GM12878 (cell line): Measurements from ENCODE around the gene CARD16. TPM values are rescaled to one million over a fixed set of nuclear protein-coding genes. Genes with fewer than 3 reads are reported as not detected.
A peak's percentile ranks its signal among the peaks of the same experiment; 100 is the strongest.
"Not testable (repeated sequence)": the region's sequence is repeated elsewhere in the genome, so short reads cannot be mapped to it uniquely, and the experiment has no call there.

Experiments used
- ATAC-seq: fragments of 200-7000 bp; cut with Tn5 transposase; 3 replicates; pipeline ENCODE4 v1.9.1; 2020; ENCODE audit warnings: mild to moderate bottlenecking, moderate library complexity
- BruUV-seq: library from RNA; stranded (reverse); fragments of 400-500 nt; replicated peaks from 2 replicates; lab custom pipeline; 2021; lab: Mats Ljungman, UMichigan
- CTCF ChIA-PET: fragments of 300-600 bp; sonication (Branson Sonifier 250); formaldehyde crosslinking; extraction: SDS; loops from one replicate; lab custom pipeline; 2021; ENCODE audit warnings: inconsistent platforms; lab: Yijun Ruan, JAX
- POLR2A ChIA-PET: fragments of 350-600 bp; formaldehyde crosslinking; extraction: SDS; loops from one replicate; lab custom pipeline; 2021; ENCODE audit warnings: inconsistent platforms; lab: Charles Lee
- RAD21 ChIA-PET: fragments of 300-600 bp; sonication (Branson Sonifier 250); formaldehyde crosslinking; loops from one replicate; lab custom pipeline; 2023; ENCODE audit warnings: antibody characterized with exemption; ENCODE audit not compliant: unreplicated experiment; lab: Charles Lee
- SMC1A ChIA-PET: fragments of 300-600 bp; sonication (Branson Sonifier 250); formaldehyde crosslinking; loops from one replicate; lab custom pipeline; 2023; ENCODE audit not compliant: unreplicated experiment, uncharacterized antibody; lab: Charles Lee
- DNase-seq: peaks from one replicate; pipeline ENCODE4 v3.0.0-alpha.2; 2011; ENCODE audit warnings: low read depth, low spot score
- FAIRE-seq: peaks from 3 replicates; lab custom pipeline; 2011; peaks lifted over from hg19 to GRCh38; lab: Jason Lieb, UNC
- H2AFZ ChIP-seq: 2 replicates; pipeline ENCODE4 v1.6.0; 2011; ENCODE audit warnings: low read depth, low read length, control low read depth; ENCODE audit not compliant: control insufficient read depth
- H3K27ac ChIP-seq: 2 replicates; pipeline ENCODE4 v1.5.1; 2011; ENCODE audit warnings: control low read depth; ENCODE audit not compliant: control insufficient read depth, insufficient read depth
- H3K27me3 ChIP-seq, 2 experiments: replicated peaks in 1 of 2; 2 replicates each; pipeline versions ENCODE4 v1.6.0 to v1.6.1; 2011; ENCODE audit warnings: low read length in 1 of 2; ENCODE audit not compliant: control insufficient read depth in 2 of 2, insufficient read depth in 2 of 2
- H3K36me3 ChIP-seq, 2 experiments: 2 replicates each; pipeline ENCODE4 v1.5.1; 2011; ENCODE audit warnings: low read length in 1 of 2; ENCODE audit not compliant: control insufficient read depth in 2 of 2, insufficient read depth in 2 of 2
- H3K4me1 ChIP-seq: 2 replicates; pipeline ENCODE4 v1.6.1; 2011; ENCODE audit warnings: mild to moderate bottlenecking, low read length, moderate library complexity, mixed read lengths; ENCODE audit not compliant: control insufficient read depth, insufficient read depth
- H3K4me2 ChIP-seq: 2 replicates; pipeline ENCODE4 v1.6.0; 2011; ENCODE audit warnings: control low read depth; ENCODE audit not compliant: control insufficient read depth, insufficient read depth
- H3K4me3 ChIP-seq: fragments of 200-600 bp; sonication (generic); 2 replicates; pipeline ENCODE4 v1.5.1; 2016
- H3K79me2 ChIP-seq: 2 replicates; pipeline ENCODE4 v1.6.0; 2011; ENCODE audit warnings: low read length; ENCODE audit not compliant: control insufficient read depth, insufficient read depth
- H3K9ac ChIP-seq: 2 replicates; pipeline ENCODE4 v1.8.0; 2011; ENCODE audit warnings: low read length, control low read depth, mixed read lengths; ENCODE audit not compliant: control insufficient read depth, insufficient read depth
- H3K9me3 ChIP-seq: replicated peaks from 3 replicates; pipeline ENCODE4 v1.5.1; 2011; ENCODE audit warnings: mild to moderate bottlenecking, low read length; ENCODE audit not compliant: control insufficient read depth, insufficient read depth
- H4K20me1 ChIP-seq: 2 replicates; pipeline ENCODE4 v1.6.0; 2011; ENCODE audit not compliant: control insufficient read depth, insufficient read depth
- CEBPB ChIP-seq, 2 experiments: fragments of 150-350 bp in 1 of 2; IDR thresholded peaks; 2 replicates each; pipeline ENCODE4 v1.6.1; 2012 to 2014; ENCODE audit warnings: low read depth in 2 of 2, low read length in 2 of 2, borderline replicate concordance in 1 of 2, inconsistent platforms in 1 of 2
- TCF3 ChIP-seq: IDR thresholded peaks from 2 replicates; pipeline ENCODE4 v1.6.1; 2012; ENCODE audit warnings: low read depth, mild to moderate bottlenecking, low read length, borderline replicate concordance; ENCODE audit not compliant: insufficient read depth
- WRNIP1 ChIP-seq: IDR thresholded peaks from 2 replicates; pipeline ENCODE4 v1.6.1; 2011; ENCODE audit warnings: low read depth, low read length, improper control_type of control experiment, borderline replicate concordance
- ZNF622 ChIP-seq: fragments of 450-650 bp; IDR thresholded peaks from 2 replicates; pipeline ENCODE4 v1.6.1; 2017; ENCODE audit warnings: mild to moderate bottlenecking, inconsistent platforms
- WGBS: methylation state at CpG from one replicate; pipeline ENCODE4 v1.1.6; 2016; ENCODE audit warnings: low lambda C conversion rate; ENCODE audit not compliant: insufficient replicate concordance, insufficient coverage; ENCODE audit errors: missing lambda C conversion rate; 5-methylcytosine and 5-hydroxymethylcytosine counted together
- in situ Hi-C: fragments of 300-500 bp; cut with MboI; formaldehyde crosslinking; loops from 9 replicates; pipeline ENCODE4 v1.14.3; 2018; ENCODE audit warnings: mixed read lengths
- intact Hi-C: fragments of 100-400 bp; cut with micrococcal nuclease; formaldehyde crosslinking; loops from one replicate; pipeline ENCODE4 v1.14.2; 2022; ENCODE audit not compliant: unreplicated experiment
- polyA plus RNA-seq, 11 experiments: library from polyadenylated mRNA; depleted of rRNA in 4 of 11; unstranded in 6 of 11; stranded (reverse) in 5 of 11; fragments of >200 nt; fragmentation: Nextera tagmentation in 4 of 11; fragmentation: Illumina TruSeq in 1 of 11; extraction: Ambion mirVana in 4 of 11; extraction: Trizol in 1 of 11; gene quantifications; 1 replicate in 1 of 11; 2 replicates in 10 of 11; pipeline versions ENCODE4 v1.2.1 to v1.2.3, GENCODE V29; 2011 to 2016; ENCODE audit warnings: inconsistent platforms in 2 of 11, missing spikeins in 2 of 11, low read depth in 1 of 11
- total RNA-seq, 4 experiments: library from RNA; depleted of rRNA in 3 of 4; stranded (reverse); fragments of >200 nt in 3 of 4; fragmentation: Illumina TruSeq in 1 of 4; extraction: Trizol in 1 of 4; gene quantifications; 2 replicates each; pipeline versions ENCODE4 v1.2.1 to v1.2.3, GENCODE V29; 2013 to 2021

Gene CARD16
- total and polyA plus RNA-seq, 10 of the 15 experiments (the other 5 are each of a cell fraction or from before 2014, with no cell fraction given), result 11.8 to 76.3 (median 25.9) TPM

DNA sequence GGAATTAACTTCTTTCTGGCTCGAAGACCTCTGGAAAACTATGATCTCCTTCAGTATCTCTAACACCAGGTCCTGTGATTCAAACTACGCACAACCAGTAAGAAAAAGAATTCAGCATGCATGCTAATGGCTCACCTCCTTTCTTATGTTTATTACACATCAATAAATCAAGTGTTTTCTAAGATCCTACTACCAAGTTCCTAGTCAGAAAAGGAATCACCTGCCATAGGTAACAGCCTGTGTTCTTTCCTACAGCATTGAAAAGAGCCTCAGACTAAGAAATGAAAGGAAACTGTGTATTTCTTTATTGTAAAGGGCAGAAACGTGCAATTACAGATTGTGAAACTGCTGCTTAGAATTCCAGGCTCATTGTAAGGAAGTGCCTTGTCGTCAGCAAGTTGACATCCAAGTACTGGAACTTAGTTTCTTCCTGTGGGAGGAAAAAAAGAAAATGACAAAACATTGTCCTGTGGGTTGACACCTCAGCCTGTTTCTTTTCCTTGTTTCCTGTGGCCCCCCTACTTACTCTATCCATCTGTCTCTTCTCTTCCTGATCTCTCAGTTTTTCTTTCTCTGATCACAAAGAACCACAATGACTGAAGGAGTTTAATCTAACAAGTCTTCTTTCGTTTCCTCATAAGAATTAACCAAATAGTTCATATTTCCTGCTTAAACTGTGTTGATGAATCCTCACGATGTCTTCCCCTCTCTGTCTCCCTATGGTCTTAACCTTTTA lies 35.2 kb upstream of the CARD16 start:
- H3K79me2 ChIP-seq, H2AFZ ChIP-seq, POLR2A ChIA-PET, CTCF ChIA-PET, H3K27me3 ChIP-seq, H3K4me2 ChIP-seq, DNase-seq, RAD21 ChIA-PET, H3K4me3 ChIP-seq, H3K36me3 ChIP-seq, H3K4me1 ChIP-seq, H3K9ac ChIP-seq, H3K9me3 ChIP-seq, H4K20me1 ChIP-seq, BruUV-seq, in situ Hi-C loops, ATAC-seq, H3K27ac ChIP-seq, SMC1A ChIA-PET, intact Hi-C loops: not testable (repeated sequence)
- WGBS, result 8% methylated on average over 6 of the region's 6 CpGs
- peak; percentile 18 for FAIRE-seq

DNA sequence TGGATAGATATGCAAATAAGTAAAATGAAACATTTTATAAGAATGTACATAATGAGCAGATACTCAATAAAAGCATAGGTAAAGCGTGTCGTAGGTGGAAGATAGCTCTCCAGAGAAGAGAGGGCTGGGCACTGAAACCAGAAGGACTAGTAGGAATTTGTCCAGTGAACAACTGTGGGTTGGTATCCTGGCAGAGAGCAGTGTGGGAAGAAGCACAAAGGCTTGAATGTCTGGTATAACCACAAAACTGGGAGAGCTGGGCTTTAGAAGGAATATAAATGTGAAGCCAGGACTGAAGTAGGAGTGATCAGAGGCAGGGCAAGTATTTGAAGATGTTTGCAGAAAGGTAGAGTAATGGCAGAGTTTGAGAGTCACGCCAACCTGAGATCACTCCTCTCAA lies 33.1 kb upstream of the CARD16 start:
- Histone ChIP-seq H4K20me1 (no peaks in the 10 kb centered on the region), H3K9me3 (no peaks in the 10 kb centered on the region), H3K9ac (no peak overlapping the region), H3K4me1 (no peaks in the 10 kb centered on the region), H3K36me3 (no peaks in the 10 kb centered on the region), H2AFZ (no peak overlapping the region), H3K4me2 (no peak overlapping the region), H3K4me3 (no peak overlapping the region), H3K27me3 (0 out of 4 replicates have a peak, but pooled peaks cover 0 to 2% of the 10 kb centered on the region in 2 experiments), H3K79me2 (no peaks in the 10 kb centered on the region), H3K27ac (no peak overlapping the region)
- ATAC-seq (no peak), DNase-seq (no peak), FAIRE-seq (no peak)
- ChIA-PET RAD21 (no interaction called here), SMC1A (no interaction called here), POLR2A (no interaction called here), CTCF (no interaction called here)
- BruUV-seq, result no TSS peak
- no peak for TF ChIP-seq WRNIP1
- no peak for TF ChIP-seq CEBPB (IDR thresholded peaks at IDR 0.05; ENCODE audit: borderline replicate concordance in 1 of 2, low read depth in 2 of 2, low read length in 2 of 2)
- TF ChIP-seq TCF3, result no peak
- no peak for TF ChIP-seq ZNF622
- WGBS, result 53% methylated on average over 3 of the region's 3 CpGs
- in situ Hi-C loops (no loop called here), intact Hi-C loops (no loop called here)

DNA sequence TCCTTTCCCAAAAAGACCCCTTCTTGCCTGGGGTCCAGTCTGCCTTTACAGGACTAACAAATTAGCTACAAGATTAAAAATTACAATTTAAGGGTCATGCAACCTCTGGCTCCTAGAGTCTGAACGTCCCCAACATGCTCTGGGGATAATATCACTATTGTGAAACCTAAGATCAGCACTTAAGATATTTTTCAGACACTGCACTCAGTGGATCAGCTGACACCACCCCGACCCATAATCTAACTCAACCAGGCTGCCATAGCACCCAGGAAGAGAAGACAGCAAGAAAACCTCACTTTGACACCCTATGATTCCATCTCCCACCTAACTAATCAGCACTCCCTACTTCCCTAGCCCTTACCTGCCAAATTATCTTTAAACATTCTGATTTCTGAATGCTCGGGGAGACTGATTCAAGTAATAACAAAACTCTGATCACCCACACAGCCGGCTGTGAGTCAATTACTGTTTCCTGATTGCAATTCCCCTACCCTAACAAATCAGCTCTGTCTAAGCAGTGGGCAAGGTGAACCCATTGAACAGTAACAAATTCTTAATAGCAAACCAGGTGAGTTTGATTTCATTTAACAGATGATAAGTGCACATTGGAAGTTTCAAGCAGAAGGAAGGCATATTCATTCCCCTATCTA lies 32.1 kb upstream of the CARD16 start:
- H3K4me3 ChIP-seq, CTCF ChIA-PET, ATAC-seq, H3K4me2 ChIP-seq, H4K20me1 ChIP-seq, H3K27me3 ChIP-seq, BruUV-seq, in situ Hi-C loops, H3K27ac ChIP-seq, DNase-seq, POLR2A ChIA-PET, H3K9me3 ChIP-seq, H3K36me3 ChIP-seq, H3K4me1 ChIP-seq, H3K9ac ChIP-seq, FAIRE-seq, H3K79me2 ChIP-seq, SMC1A ChIA-PET, RAD21 ChIA-PET, H2AFZ ChIP-seq: not testable (repeated sequence)
- intact Hi-C loops, result loop anchor here (2.0 kb wide), 1 partner anchor 30 kb away; no protein-coding TSS in a partner anchor
- 0% methylated on average over 4 of the region's 4 CpGs for WGBS
